H1 (cell line): Measurements from ENCODE around the gene HTRA1. TPM values are rescaled to one million over a fixed set of nuclear protein-coding genes. Genes with fewer than 3 reads are reported as not detected.

Experiments used
- CTCF ChIA-PET: fragments of 300-600 bp; sonication (Branson Sonifier 250); formaldehyde crosslinking; loops from one replicate; lab custom pipeline; 2021; ENCODE audit not compliant: partially characterized antibody; lab: Charles Lee
- POLR2A ChIA-PET: fragments of 300-600 bp; sonication (Branson Sonifier 250); formaldehyde crosslinking; loops from one replicate; lab custom pipeline; 2021; ENCODE audit warnings: inconsistent platforms; ENCODE audit not compliant: partially characterized antibody; lab: Charles Lee
- DNase-seq, 2 experiments: peaks; one replicate each; pipeline versions ENCODE4 v3.0.0 to v3.0.0-alpha.2; 2010 to 2022; ENCODE audit warnings: low spot score in 2 of 2, low read depth in 1 of 2, mixed read lengths in 1 of 2
- FAIRE-seq: peaks from 2 replicates; lab custom pipeline; 2011; peaks lifted over from hg19 to GRCh38; lab: Jason Lieb, UNC
- H2AFZ ChIP-seq: 2 replicates; pipeline ENCODE4 v1.8.1; 2012; ENCODE audit warnings: low read length, inconsistent platforms
- H2AK5ac ChIP-seq: 2 replicates; pipeline ENCODE4 v1.6.1; 2013; ENCODE audit warnings: low read depth, low read length
- H2BK120ac ChIP-seq: replicated peaks from 2 replicates; pipeline ENCODE3; 2013; ENCODE audit warnings: low read depth, low read length, inconsistent platforms
- H2BK12ac ChIP-seq: 2 replicates; pipeline ENCODE4 v1.6.1; 2013; ENCODE audit warnings: low read depth, low read length
- H2BK15ac ChIP-seq: 2 replicates; pipeline ENCODE4 v1.6.1; 2013; ENCODE audit warnings: low read length
- H2BK20ac ChIP-seq: 2 replicates; pipeline ENCODE4 v1.6.1; 2013; ENCODE audit warnings: low read length
- H2BK5ac ChIP-seq: 2 replicates; pipeline ENCODE4 v1.6.1; 2013; ENCODE audit warnings: low read depth, low read length
- H3K14ac ChIP-seq: 2 replicates; pipeline ENCODE4 v1.6.1; 2013; ENCODE audit warnings: inconsistent platforms; ENCODE audit not compliant: insufficient read length
- H3K18ac ChIP-seq: 2 replicates; pipeline ENCODE4 v1.6.1; 2013; ENCODE audit warnings: low read length; ENCODE audit errors: extremely low read depth
- H3K23ac ChIP-seq: 2 replicates; pipeline ENCODE4 v1.6.1; 2013; ENCODE audit warnings: inconsistent platforms; ENCODE audit not compliant: insufficient read length
- H3K23me2 ChIP-seq: 2 replicates; pipeline ENCODE4 v1.6.1; 2013; ENCODE audit warnings: low read depth, low read length
- H3K27ac ChIP-seq: 2 replicates; pipeline ENCODE4 v1.6.1; 2011; ENCODE audit warnings: low read depth, low read length, inconsistent platforms
- H3K27me3 ChIP-seq, 4 experiments: replicated peaks in 1 of 4; 1 replicate in 1 of 4; 2 replicates in 3 of 4; pipeline versions ENCODE4 v1.6.1 to v1.8.1; 2011 to 2013; ENCODE audit warnings: low read length in 3 of 4, mild to moderate bottlenecking in 3 of 4, inconsistent platforms in 2 of 4, mixed read lengths in 2 of 4, moderate library complexity in 1 of 4; ENCODE audit not compliant: control insufficient read depth in 3 of 4, insufficient read depth in 3 of 4; ENCODE audit errors: extremely low read depth in 1 of 4
- H3K36me3 ChIP-seq, 4 experiments: 2 replicates each; pipeline versions ENCODE4 v1.6.1 to v1.8.1; 2011 to 2013; ENCODE audit warnings: mild to moderate bottlenecking in 4 of 4, low read length in 3 of 4, moderate library complexity in 2 of 4, control low read depth in 1 of 4, inconsistent platforms in 1 of 4; ENCODE audit not compliant: insufficient read depth in 4 of 4, control insufficient read depth in 2 of 4
- H3K4ac ChIP-seq: replicated peaks from 2 replicates; pipeline ENCODE3; 2013; ENCODE audit warnings: low read length, low read depth, mixed read lengths, inconsistent platforms; ENCODE audit not compliant: insufficient read length
- H3K4me1 ChIP-seq, 4 experiments: replicated peaks in 1 of 4; 1 replicate in 1 of 4; 2 replicates in 3 of 4; pipeline versions ENCODE4 v1.6.1 to v1.8.1; 2011 to 2013; ENCODE audit warnings: low read length in 3 of 4, inconsistent platforms in 2 of 4, mixed read lengths in 1 of 4; ENCODE audit not compliant: insufficient read depth in 4 of 4, control insufficient read depth in 3 of 4
- H3K4me2 ChIP-seq, 2 experiments: 2 replicates each; pipeline versions ENCODE4 v1.6.1 to v1.8.1; 2011 to 2013; ENCODE audit warnings: low read depth in 2 of 2, low read length in 2 of 2, control low read depth in 1 of 2, inconsistent platforms in 1 of 2, mild to moderate bottlenecking in 1 of 2; ENCODE audit not compliant: insufficient read depth in 1 of 2
- H3K4me3 ChIP-seq, 4 experiments: fragments of 200-600, 300-600 bp in 1 of 4; sonication (generic), shearing (Covaris generic), sonication (Bioruptor Twin) in 1 of 4; 2 replicates each; pipeline versions ENCODE4 v1.5.1 to v1.8.1; 2011 to 2016; ENCODE audit warnings: low read length in 4 of 4, low read depth in 3 of 4, control low read depth in 2 of 4, inconsistent platforms in 2 of 4, mild to moderate bottlenecking in 2 of 4, mixed read lengths in 1 of 4, moderate library complexity in 1 of 4; ENCODE audit not compliant: insufficient read depth in 2 of 4; ENCODE audit errors: extremely low read depth in 1 of 4
- H3K56ac ChIP-seq: replicated peaks from 2 replicates; pipeline ENCODE3; 2013; ENCODE audit warnings: low read depth, mild to moderate bottlenecking, mixed read lengths, low read length, inconsistent platforms; ENCODE audit not compliant: insufficient read length
- H3K79me1 ChIP-seq: 2 replicates; pipeline ENCODE4 v1.6.1; 2013; ENCODE audit warnings: low read depth, low read length, control low read depth
- H3K79me2 ChIP-seq, 2 experiments: 2 replicates each; pipeline versions ENCODE4 v1.6.1 to v1.8.1; 2012 to 2013; ENCODE audit warnings: low read length in 2 of 2, mild to moderate bottlenecking in 2 of 2, inconsistent platforms in 1 of 2; ENCODE audit not compliant: insufficient read depth in 2 of 2, control insufficient read depth in 1 of 2
- H3K9ac ChIP-seq, 4 experiments: replicated peaks in 1 of 4; 1 replicate in 1 of 4; 2 replicates in 3 of 4; pipeline versions ENCODE4 v1.6.1 to v1.8.1; 2011 to 2013; ENCODE audit warnings: low read depth in 3 of 4, low read length in 3 of 4, control low read depth in 2 of 4, mild to moderate bottlenecking in 2 of 4, moderate library complexity in 2 of 4, inconsistent platforms in 1 of 4; ENCODE audit errors: extremely low read depth in 1 of 4
- H3K9me3 ChIP-seq, 2 experiments: 2 replicates each; pipeline versions ENCODE4 v1.6.1 to v1.8.1; 2012 to 2013; ENCODE audit warnings: mild to moderate bottlenecking in 2 of 2, moderate library complexity in 2 of 2, control low read depth in 1 of 2, inconsistent platforms in 1 of 2, low read depth in 1 of 2, low read length in 1 of 2, mixed read lengths in 1 of 2; ENCODE audit not compliant: insufficient read depth in 2 of 2
- H4K20me1 ChIP-seq, 2 experiments: replicated peaks in 1 of 2; 2 replicates each; pipeline versions ENCODE3 to v1.8.1; 2011 to 2013; ENCODE audit warnings: inconsistent platforms in 2 of 2, low read length in 2 of 2, mild to moderate bottlenecking in 1 of 2; ENCODE audit not compliant: insufficient read depth in 2 of 2, control insufficient read depth in 1 of 2
- H4K5ac ChIP-seq: 2 replicates; pipeline ENCODE4 v1.6.1; 2013; ENCODE audit warnings: low read length, low read depth, mixed read lengths, inconsistent platforms; ENCODE audit not compliant: insufficient read length
- H4K8ac ChIP-seq: 2 replicates; pipeline ENCODE4 v1.8.0; 2013; ENCODE audit warnings: mild to moderate bottlenecking, moderate library complexity, low read length, inconsistent platforms; ENCODE audit not compliant: insufficient read depth; ENCODE audit errors: extremely low read depth
- H4K91ac ChIP-seq: replicated peaks from 2 replicates; pipeline ENCODE3; 2013; ENCODE audit warnings: low read length, mixed read lengths, inconsistent platforms; ENCODE audit not compliant: insufficient read length
- BACH1 ChIP-seq: IDR thresholded peaks from 2 replicates; pipeline ENCODE4 v1.6.1; 2012; ENCODE audit warnings: low read length, improper control_type of control experiment
- POLR2AphosphoS5 ChIP-seq: IDR thresholded peaks from 2 replicates; pipeline ENCODE4 v1.6.1; 2011; ENCODE audit warnings: low read depth, low read length
- RBBP5 ChIP-seq: IDR thresholded peaks from 2 replicates; pipeline ENCODE4 v1.7.1; 2012; ENCODE audit warnings: low read depth, mild to moderate bottlenecking, inconsistent platforms, low read length, moderate library complexity, borderline replicate concordance
- TAF7 ChIP-seq: optimal IDR thresholded peaks from 2 replicates; pipeline ENCODE3; 2011; ENCODE audit warnings: low read depth, mild to moderate bottlenecking, inconsistent platforms, low read length, moderate library complexity, borderline replicate concordance
- WGBS, 2 experiments: shearing (Covaris generic) in 1 of 2; methylation state at CpG; one replicate each; pipeline versions ENCODE4 v1.1.6 to v1.1.7; 2013 to 2015; ENCODE audit warnings: low lambda C conversion rate in 2 of 2, mixed read lengths in 2 of 2, inconsistent platforms in 1 of 2, low coverage in 1 of 2, missing lambda C conversion rate in 1 of 2; ENCODE audit not compliant: insufficient replicate concordance in 2 of 2, insufficient coverage in 1 of 2, insufficient read length in 1 of 2; ENCODE audit errors: extremely low coverage in 1 of 2, missing lambda C conversion rate in 1 of 2; 5-methylcytosine and 5-hydroxymethylcytosine counted together
- polyA plus RNA-seq, 7 experiments: library from polyadenylated mRNA; depleted of rRNA in 3 of 7; stranded (reverse) in 5 of 7; unstranded in 2 of 7; fragments of >200 nt in 5 of 7; fragments of 200-250 nt in 2 of 7; gene quantifications; 1 replicate in 5 of 7; 2 replicates in 1 of 7; 4 replicates in 1 of 7; pipeline versions ENCODE4 v1.2.1 to v1.2.3, GENCODE V29; 2011 to 2013; ENCODE audit warnings: missing spikeins in 2 of 7, mixed read lengths in 2 of 7
- total RNA-seq: library from RNA; stranded (reverse); fragmentation: NEBNext Ultra II Directional; extraction: Animal tissue kit (Norgen Biotek cat#: 25700); gene quantifications from 2 replicates; pipeline ENCODE4 v1.2.1, GENCODE V29; 2021
- TF ChIP-seq, protein P1 (sequence below): IDR thresholded peaks from 2 replicates; pipeline ENCODE4 v1.6.1; 2012; ENCODE audit warnings: inconsistent platforms

HTRA1 gene
- total and polyA plus RNA-seq, 2 of the 8 experiments (the other 6 are each of a cell fraction or from before 2014, with no cell fraction given) = 15.8 to 20.1 TPM

DNA sequence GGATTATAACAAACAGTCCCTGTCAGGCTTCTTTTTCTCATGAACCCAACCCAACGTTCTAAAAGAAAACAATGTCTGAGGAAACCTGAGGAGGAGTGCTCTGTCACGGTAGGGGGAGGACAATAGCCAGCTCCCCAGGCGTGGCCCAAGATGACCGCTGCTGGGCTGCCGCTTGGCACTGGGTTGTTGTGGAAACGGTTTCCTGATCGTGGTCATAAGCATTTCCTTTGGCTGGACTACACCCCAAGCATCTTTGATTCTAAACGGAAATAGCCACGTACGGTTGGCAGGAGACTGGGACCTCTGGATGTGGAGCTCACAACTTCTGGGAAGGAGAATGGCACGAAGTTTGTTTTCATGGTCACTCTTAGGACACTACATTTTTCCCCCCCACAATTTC is 68.8 kb downstream of the HTRA1 start:
- no peak overlapping the region for H2BK15ac ChIP-seq
- FAIRE-seq (no peak), DNase-seq (no peak)
- WGBS, 2 experiments = 92% methylated on average over 11 of the region's 11 CpGs; no CpG with 5 or more reads in 1 of the 2 experiments
- H2BK12ac ChIP-seq = no peak overlapping the region
- H2BK120ac ChIP-seq = no peak overlapping the region
- H3K9me3 ChIP-seq = 0 out of 4 replicates have a peak, but pooled peaks cover 0 to 3% of the 10 kb centered on the region in 2 experiments
- no peaks in the 10 kb centered on the region for H3K23me2 ChIP-seq
- CTCF ChIA-PET = interaction anchor here (0.9 to 1.0 kb wide), 4 partner anchors 11 to 187 kb away, joined by 3 read pairs; no protein-coding TSS in a partner anchor
- H2BK20ac ChIP-seq = no peak overlapping the region
- no peak overlapping the region for H4K8ac ChIP-seq
- H3K27me3 ChIP-seq = no peaks in the 10 kb centered on the region
- no peak overlapping the region for H3K9ac ChIP-seq
- H3K18ac ChIP-seq = no peak overlapping the region
- H3K36me3 ChIP-seq = no peaks in the 10 kb centered on the region
- H3K4me1 ChIP-seq = no peaks in the 10 kb centered on the region
- H2AK5ac ChIP-seq = no peak overlapping the region
- H3K79me1 ChIP-seq = no peaks in the 10 kb centered on the region
- no peak overlapping the region for H2AFZ ChIP-seq
- H3K23ac ChIP-seq = no peak overlapping the region
- no peak overlapping the region for H3K4ac ChIP-seq
- H3K4me2 ChIP-seq = no peak overlapping the region
- no peak overlapping the region for H4K91ac ChIP-seq
- no peak overlapping the region for H2BK5ac ChIP-seq
- POLR2A ChIA-PET = no interaction called here
- TF ChIP-seq BACH1 = no peak
- TF ChIP-seq RBBP5 = no peak
- no peak for TF ChIP-seq POLR2AphosphoS5
- TF ChIP-seq, protein P1, sequence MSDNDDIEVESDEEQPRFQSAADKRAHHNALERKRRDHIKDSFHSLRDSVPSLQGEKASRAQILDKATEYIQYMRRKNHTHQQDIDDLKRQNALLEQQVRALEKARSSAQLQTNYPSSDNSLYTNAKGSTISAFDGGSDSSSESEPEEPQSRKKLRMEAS = no peak
- TF ChIP-seq TAF7 = no peak
- H4K5ac ChIP-seq = no peak overlapping the region
- H3K79me2 ChIP-seq = no peaks in the 10 kb centered on the region
- H3K4me3 ChIP-seq = no peak overlapping the region
- H3K27ac ChIP-seq = no peak overlapping the region
- no peak overlapping the region for H3K56ac ChIP-seq
- H3K14ac ChIP-seq = no peak overlapping the region
- H4K20me1 ChIP-seq = no peaks in the 10 kb centered on the region
